Ovary (tissue), 9 donors: Measurements from ENCODE around the gene ZNF445. TPM values are rescaled to one million over a fixed set of nuclear protein-coding genes. Genes with fewer than 3 reads are reported as not detected.

Experiments used
- DNase-seq, 5 donors: peaks; one replicate each; pipeline ENCODE4 v3.0.0-alpha.2; 2019 to 2020
- H3K27ac ChIP-seq, 2 donors: fragments of 200-600 bp; one replicate each; pipeline versions ENCODE4 v1.5.1 to v1.8.0; 2019 to 2022
- H3K27me3 ChIP-seq: fragments of 200-600 bp; one replicate; pipeline ENCODE4 v1.8.0; 2022
- H3K36me3 ChIP-seq: fragments of 200-600 bp; sonication (generic); one replicate; pipeline ENCODE4 v1.5.1; 2019
- H3K4me1 ChIP-seq: one replicate; pipeline ENCODE4 v1.8.1; 2013; ENCODE audit warnings: mild to moderate bottlenecking, moderate library complexity; ENCODE audit not compliant: insufficient read depth
- H3K4me3 ChIP-seq: fragments of 200-600 bp; sonication (generic); one replicate; pipeline ENCODE4 v1.5.1; 2017
- H3K9me3 ChIP-seq, 2 donors: fragments of 200-600 bp in 1 of 2; sonication (generic) in 1 of 2; one replicate each; pipeline versions ENCODE4 v1.5.1 to v1.8.1; 2013 to 2019; ENCODE audit warnings: mild to moderate bottlenecking in 1 of 2, moderate library complexity in 1 of 2
- EP300 ChIP-seq: sonication (generic); formaldehyde crosslinking; IDR thresholded peaks from one replicate; pipeline ENCODE4 v1.6.1; 2017; ENCODE audit warnings: antibody characterized with exemption
- POLR2A ChIP-seq: fragments of 450-650 bp; IDR thresholded peaks from one replicate; pipeline ENCODE4 v1.6.1; 2017; ENCODE audit warnings: antibody characterized with exemption, mild to moderate bottlenecking, moderate library complexity
- WGBS, 3 donors: extraction: QIAGEN DNeasy Blood & Tissue Kit in 1 of 3; methylation state at CpG; one replicate each; pipeline versions ENCODE4 v1.1.5 to v1.1.7; 2013 to 2017; 5-methylcytosine and 5-hydroxymethylcytosine counted together
- intact Hi-C, 4 donors: fragments of 100-400 bp; cut with DNase I; formaldehyde crosslinking; loops; one replicate each; pipeline versions ENCODE4 v1.11.0 to v1.15.1; 2022 to 2023
- polyA plus RNA-seq, 2 donors: library from polyadenylated mRNA; stranded (reverse); fragments of 200-250 nt in 1 of 2; fragments of 350-450 nt in 1 of 2; fragmentation: Illumina TruSeq in 1 of 2; extraction: RNeasy Lipid Tissue Mini Kit (QIAGEN cat#74804) in 1 of 2; gene quantifications; one replicate each; pipeline ENCODE4 v1.2.3, GENCODE V29; 2013 to 2014
- total RNA-seq, 7 donors: library from RNA; depleted of rRNA in 2 of 7; stranded (reverse); fragments of >200 nt in 2 of 7; fragmentation: NEBNext Ultra II Directional in 3 of 7; extraction: Animal tissue kit (Norgen Biotek cat#: 25700) in 3 of 7; gene quantifications; one replicate each; pipeline versions ENCODE4 v1.1.0 to v1.2.4, GENCODE V29; 2016 to 2023
- TF ChIP-seq, protein P1 (sequence below), 3 donors: fragments of 450-650 bp in 2 of 3; fragments of 200-600 bp in 1 of 3; IDR thresholded peaks; one replicate each; pipeline versions ENCODE4 v1.5.1 to v1.8.0; 2016 to 2022; ENCODE audit warnings: antibody characterized with exemption in 3 of 3, mild to moderate bottlenecking in 1 of 3
- donor health status: DM: no; HTN: no; CAD: no; lungs with moderate emphysema.
- donor health status: DM: no; HTN: no; CAD: no.
- donor health status: Bipolar disorder and iron deficiency.
- donor health status: DM: yes; HTN: yes; CAD: no.
- donor health status: DM: no; HTN: no; CAD: no.
- donor health status: DM: yes; HTN: yes; CAD: no.

ZNF445 gene
- total and polyA plus RNA-seq, 9 donors: 5.2 to 30.3 (median 25.2) TPM

DNA sequence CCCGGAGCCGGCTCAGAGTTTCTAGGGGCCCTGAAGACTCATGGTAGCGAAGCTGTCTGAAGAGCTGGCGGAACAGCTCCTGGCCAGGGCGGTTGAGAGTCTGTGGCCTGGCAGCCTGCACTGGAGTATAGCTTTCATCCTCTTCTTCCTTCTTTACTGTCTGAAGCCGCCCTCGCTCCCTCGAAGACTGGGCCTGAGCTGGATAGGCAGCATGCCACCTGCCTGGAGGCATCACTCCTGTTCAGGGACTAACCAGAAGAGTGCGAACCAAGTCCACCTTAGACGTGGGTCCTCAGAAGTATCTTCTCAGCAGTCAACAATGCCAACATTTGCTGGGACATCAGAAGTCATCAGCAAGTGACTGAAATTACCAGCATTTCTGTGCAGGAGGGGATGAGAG lies 22.2 kb downstream of the ZNF445 start:
- Histone ChIP-seq H3K27me3 (no peaks in the 10 kb centered on the region), H3K4me3 (no peak overlapping the region), H3K4me1 (no peaks in the 10 kb centered on the region), H3K9me3 (peaks cover 0 to 1% of the 10 kb centered on the region in 2 donors), H3K36me3 (no peaks in the 10 kb centered on the region), H3K27ac (no peak overlapping the region)
- no peak for DNase-seq
- 98 to 100% (median 99%) methylated on average over 10 of the region's 10 CpGs for WGBS, 3 donors
- intact Hi-C loops: no loop called here
- TF ChIP-seq, protein P1, sequence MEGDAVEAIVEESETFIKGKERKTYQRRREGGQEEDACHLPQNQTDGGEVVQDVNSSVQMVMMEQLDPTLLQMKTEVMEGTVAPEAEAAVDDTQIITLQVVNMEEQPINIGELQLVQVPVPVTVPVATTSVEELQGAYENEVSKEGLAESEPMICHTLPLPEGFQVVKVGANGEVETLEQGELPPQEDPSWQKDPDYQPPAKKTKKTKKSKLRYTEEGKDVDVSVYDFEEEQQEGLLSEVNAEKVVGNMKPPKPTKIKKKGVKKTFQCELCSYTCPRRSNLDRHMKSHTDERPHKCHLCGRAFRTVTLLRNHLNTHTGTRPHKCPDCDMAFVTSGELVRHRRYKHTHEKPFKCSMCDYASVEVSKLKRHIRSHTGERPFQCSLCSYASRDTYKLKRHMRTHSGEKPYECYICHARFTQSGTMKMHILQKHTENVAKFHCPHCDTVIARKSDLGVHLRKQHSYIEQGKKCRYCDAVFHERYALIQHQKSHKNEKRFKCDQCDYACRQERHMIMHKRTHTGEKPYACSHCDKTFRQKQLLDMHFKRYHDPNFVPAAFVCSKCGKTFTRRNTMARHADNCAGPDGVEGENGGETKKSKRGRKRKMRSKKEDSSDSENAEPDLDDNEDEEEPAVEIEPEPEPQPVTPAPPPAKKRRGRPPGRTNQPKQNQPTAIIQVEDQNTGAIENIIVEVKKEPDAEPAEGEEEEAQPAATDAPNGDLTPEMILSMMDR (IDR thresholded peaks at IDR 0.05): no peak
- no peak for TF ChIP-seq POLR2A
- TF ChIP-seq EP300: no peak

DNA sequence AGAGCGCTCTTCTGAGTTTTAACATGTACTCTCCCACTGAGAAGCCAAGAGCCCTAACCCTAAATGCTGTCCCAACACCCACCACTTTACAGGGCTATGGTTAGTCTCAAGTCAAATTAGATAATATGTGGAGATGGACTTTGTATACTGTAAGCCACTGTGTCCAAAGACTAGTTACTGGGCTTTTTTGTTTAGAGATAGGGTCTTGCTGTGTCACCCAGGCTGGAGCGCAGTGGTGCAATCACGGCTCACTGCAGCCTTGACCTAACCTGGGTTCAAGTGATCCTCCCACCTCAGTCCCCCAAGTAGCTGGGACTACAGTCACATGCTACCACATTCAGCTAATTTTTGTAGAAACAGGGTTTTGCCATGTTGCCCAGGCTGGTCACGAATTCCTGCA lies 23.2 kb downstream of the ZNF445 start:
- no peak for DNase-seq
- 74 to 91% (median 83%) methylated on average over 4 of the region's 4 CpGs for WGBS, 3 donors
- Histone ChIP-seq H3K4me3 (no peak overlapping the region), H3K27ac (no peak overlapping the region), H3K9me3 (no peaks in the 10 kb centered on the region), H3K4me1 (no peaks in the 10 kb centered on the region), H3K36me3 (no peaks in the 10 kb centered on the region), H3K27me3 (no peaks in the 10 kb centered on the region)
- TF ChIP-seq, protein P1 (IDR thresholded peaks at IDR 0.05): no peak
- TF ChIP-seq POLR2A (no peak), EP300 (no peak)
- intact Hi-C loops: no loop called here

DNA sequence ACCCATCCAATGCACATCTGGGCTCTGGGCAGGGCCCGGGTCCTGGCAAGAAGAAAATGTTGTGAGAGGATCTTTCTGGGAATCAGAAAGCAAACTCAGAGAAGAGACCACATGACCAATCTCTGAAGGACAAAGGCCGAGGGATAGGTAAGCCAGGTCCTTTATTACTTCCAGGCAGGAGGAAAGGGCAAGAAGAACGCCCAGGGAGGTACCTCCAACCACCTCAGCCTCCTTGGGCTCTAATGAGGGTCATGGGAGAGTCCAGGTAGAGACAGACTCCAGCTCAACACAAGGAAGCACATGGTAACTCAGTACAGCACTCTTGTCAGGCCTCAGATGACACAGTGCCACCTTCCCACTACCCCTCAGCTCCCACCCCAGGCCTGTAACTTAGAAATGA lies 26.0 kb downstream of the ZNF445 start:
- H3K27ac ChIP-seq: no peak overlapping the region
- H3K4me3 ChIP-seq: no peak overlapping the region
- no peaks in the 10 kb centered on the region for H3K36me3 ChIP-seq
- H3K4me1 ChIP-seq: no peaks in the 10 kb centered on the region
- intact Hi-C loops: no loop called here
- no peaks in the 10 kb centered on the region for H3K27me3 ChIP-seq
- 92 to 96% (median 93%) methylated on average over 3 of the region's 3 CpGs for WGBS, 3 donors
- H3K9me3 ChIP-seq: no peaks in the 10 kb centered on the region
- DNase-seq: no peak
- TF ChIP-seq POLR2A (no peak), EP300 (no peak)
- TF ChIP-seq, protein P1 (IDR thresholded peaks at IDR 0.05): no peak

DNA sequence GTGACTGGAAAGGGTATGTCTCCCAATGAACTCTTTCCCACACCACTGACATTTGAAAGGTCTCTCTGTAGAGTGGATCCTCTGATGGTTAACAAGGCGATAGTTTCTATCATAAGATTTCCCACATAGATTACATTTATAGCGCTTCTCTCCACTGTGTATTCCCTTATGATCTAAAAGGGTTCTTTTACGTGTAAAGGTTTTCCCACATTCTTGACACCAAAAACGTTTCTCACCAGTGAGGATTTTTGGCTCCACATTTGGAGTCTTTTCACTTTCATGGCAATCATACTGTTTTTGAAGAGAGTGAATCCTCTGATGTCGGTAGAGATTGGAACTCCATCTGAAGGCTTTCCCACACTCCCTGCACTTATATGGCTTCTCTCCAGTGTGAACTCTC lies 30.5 kb downstream of the ZNF445 start:
- intact Hi-C loops: no loop called here
- no peaks in the 10 kb centered on the region for H3K27me3 ChIP-seq
- 94 to 97% (median 97%) methylated on average over 5 of the region's 5 CpGs for WGBS, 3 donors
- no peak overlapping the region for H3K4me3 ChIP-seq
- no peak for DNase-seq
- no peak overlapping the region for H3K27ac ChIP-seq
- H3K36me3 ChIP-seq: no peaks in the 10 kb centered on the region
- H3K9me3 ChIP-seq: no peaks in the 10 kb centered on the region
- TF ChIP-seq POLR2A (no peak), EP300 (no peak)
- no peaks in the 10 kb centered on the region for H3K4me1 ChIP-seq

DNA sequence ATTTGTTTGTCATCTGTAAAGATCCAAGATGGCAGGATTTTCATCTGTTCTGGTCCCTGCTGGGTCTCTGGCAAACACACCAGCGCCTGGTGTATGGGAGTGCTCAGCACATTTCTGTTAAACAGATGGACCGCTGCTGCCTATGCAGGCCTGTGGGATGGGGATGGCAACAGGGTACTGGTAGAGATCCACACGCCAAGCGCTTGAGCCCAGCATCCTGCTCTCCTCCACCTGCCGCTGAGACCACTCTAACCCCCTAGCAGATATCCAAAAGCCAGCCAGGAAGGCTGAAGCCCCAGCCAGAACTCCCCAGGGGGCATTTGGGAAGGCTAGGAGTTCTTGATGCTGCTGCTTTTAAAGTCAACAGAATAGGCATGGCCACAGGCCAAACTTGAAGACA lies 31.7 kb downstream of the ZNF445 start:
- Histone ChIP-seq H3K27me3 (no peaks in the 10 kb centered on the region), H3K27ac (no peak overlapping the region), H3K36me3 (no peaks in the 10 kb centered on the region), H3K4me3 (no peak overlapping the region), H3K9me3 (no peaks in the 10 kb centered on the region), H3K4me1 (no peaks in the 10 kb centered on the region)
- 98 to 99% (median 99%) methylated on average over 5 of the region's 5 CpGs for WGBS, 3 donors
- DNase-seq: no peak
- intact Hi-C loops: no loop called here
- no peak for TF ChIP-seq EP300
- TF ChIP-seq POLR2A: no peak
- TF ChIP-seq, protein P1 (IDR thresholded peaks at IDR 0.05): no peak
